EL (cell line): ENCODE results near the gene TTI1.
"Not testable (repeated sequence)": the region's sequence is repeated elsewhere in the genome, so short reads cannot be mapped to it uniquely, and the experiment has no call there.

Source experiments
- DNase-seq: peaks from one replicate; pipeline ENCODE4 v3.0.0-alpha.2; 2016

The TTI1 gene

DNA sequence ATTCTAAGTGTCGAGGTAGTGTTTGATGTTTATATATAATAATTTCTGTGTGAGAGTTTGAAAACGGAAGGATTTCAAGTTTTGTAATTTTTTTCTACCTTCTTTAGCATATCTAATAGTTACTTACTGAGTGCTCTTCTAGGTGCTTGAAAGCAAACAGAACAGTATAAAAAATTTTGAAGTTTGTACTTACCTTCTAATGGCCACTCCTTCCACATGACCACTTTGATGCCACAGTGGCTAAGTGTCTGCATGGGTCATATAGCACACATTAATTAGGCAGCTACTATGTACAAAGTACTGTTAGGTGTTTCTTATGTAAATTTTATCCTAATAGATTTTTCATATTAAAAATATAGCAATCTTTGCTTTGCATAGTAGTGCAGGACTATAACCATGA is 21.4 kb upstream of the TTI1 start:
- DNase-seq: no peak

- no peak for DNase-seq
Measured at GRCh38 chr20:38052870-38053269, 19.6 kb upstream of the TTI1 start.

DNA sequence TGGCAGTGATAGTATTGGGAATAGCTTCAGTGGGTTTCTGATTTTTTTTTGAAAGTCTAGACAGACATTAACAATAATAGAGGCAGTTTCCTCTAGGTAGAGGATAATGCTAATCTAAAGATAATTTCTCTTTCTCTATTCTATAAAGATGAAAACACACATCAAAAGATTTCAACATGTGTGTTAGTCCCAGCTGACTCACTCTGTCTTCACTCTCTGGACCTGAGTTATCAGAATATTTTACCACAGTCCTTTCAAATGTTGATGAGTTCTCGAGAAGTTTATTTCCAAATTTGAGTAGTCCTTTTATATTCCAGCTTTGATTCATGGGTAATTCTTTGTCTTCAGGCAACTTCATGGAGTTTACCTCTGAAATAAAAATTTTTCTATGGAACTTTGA is 17.4 kb upstream of the TTI1 start:
- DNase-seq: peak; percentile 21

DNA sequence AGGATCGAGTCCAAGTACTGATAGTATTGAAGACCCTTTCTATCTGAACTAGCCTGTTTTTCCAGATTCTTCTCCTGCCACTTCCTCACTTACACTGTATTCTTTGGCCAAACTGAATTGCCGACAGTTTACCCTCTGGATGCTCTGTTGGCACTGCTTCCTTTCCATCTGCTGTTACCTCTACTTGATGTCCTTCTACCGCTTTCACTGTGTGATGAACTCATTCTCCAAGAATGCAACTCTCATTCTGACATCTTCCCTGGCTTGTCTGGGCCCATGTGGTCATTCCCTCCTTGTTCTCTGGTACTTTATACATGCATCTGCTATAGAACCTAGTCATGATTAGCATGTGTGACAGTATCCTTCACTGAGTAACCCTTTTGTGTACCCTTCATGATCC is 16.5 kb upstream of the TTI1 start:
- peak; percentile 91 for DNase-seq

DNA sequence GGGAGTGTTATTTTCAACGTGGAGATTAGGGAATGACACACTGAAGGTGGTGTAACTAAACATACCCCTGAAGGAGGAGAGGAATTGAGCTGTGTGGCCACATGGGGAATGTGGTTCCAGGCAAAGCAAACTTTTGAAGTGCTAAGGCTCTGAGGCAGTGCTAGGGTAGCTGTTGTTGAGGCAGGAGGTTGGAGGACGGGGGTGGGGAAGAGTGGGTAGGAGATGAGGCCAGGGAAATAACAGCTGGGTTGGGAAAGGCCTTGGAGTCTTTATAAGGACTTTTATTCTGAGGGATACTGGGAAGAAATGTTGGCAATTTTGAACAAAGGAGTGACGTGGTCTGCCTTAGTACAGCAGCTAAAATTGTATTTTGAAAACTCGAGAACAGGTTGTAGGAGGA is 13.3 kb upstream of the TTI1 start:
- DNase-seq: no peak

- DNase-seq: no peak
Measured at GRCh38 chr20:38044685-38045084, 11.4 kb upstream of the TTI1 start.

DNA sequence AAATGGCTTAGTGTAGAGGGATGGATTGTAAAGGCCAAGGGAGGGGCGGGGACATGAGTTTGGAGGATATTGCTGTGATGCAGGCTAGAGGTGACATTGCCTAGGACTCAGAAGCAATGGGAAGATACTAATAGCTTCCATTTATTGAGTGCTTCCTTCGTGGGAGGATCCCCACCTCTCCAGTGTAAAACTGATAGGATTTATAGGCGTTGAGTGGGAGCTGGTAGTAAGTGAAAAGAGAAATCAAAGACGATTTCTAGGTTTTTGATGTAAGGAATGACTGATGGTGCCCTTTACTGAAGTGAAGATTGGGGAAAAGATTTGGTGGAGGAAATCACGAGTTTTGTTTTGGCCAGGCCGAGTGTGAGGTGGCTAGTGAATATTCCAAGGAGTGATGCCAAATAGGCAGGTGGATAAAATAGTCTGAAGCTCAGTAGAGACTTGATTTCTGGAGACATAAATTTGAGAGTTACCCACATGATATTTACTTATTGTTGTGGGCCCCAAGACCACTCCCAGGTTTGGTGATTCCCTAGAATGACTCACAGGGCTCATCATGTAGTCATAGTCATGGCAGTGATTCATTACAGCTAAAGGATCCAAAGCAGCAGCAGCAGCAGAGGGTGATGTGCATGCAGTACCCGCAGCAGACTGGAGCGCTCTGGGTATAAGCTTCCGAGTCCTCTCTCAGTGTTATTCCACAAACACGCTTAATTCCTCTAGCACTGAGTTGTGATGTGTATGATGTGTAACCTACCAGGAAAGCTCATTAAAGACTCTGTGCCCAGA is 10.4 kb upstream of the TTI1 start:
- DNase-seq: peak; percentile 92

- DNase-seq: no peak
Measured at GRCh38 chr20:38040276-38040675, 7.0 kb upstream of the TTI1 start.

- no peak for DNase-seq
Measured at GRCh38 chr20:38036366-38036765, 3.1 kb upstream of the TTI1 start.

DNA sequence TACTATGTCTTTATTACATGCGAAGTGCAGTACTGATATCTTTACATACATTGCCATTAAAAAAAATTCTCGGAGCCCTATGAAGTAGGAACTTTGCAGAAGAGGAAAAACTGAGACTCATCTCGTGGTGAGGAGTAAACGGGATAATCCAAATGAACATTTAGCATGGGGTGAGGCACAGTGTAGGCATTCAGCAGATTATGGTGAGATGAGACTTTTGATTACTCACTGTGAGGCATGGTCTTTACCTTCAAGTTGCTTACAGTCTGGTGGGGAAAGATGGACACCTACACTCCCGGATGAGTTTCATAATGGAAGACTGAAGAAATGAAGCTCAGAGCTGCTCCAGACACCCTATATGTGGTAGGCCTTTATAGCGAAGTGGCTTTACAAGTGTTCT is 1.7 kb upstream of the TTI1 start:
- peak; percentile 10 for DNase-seq

DNA sequence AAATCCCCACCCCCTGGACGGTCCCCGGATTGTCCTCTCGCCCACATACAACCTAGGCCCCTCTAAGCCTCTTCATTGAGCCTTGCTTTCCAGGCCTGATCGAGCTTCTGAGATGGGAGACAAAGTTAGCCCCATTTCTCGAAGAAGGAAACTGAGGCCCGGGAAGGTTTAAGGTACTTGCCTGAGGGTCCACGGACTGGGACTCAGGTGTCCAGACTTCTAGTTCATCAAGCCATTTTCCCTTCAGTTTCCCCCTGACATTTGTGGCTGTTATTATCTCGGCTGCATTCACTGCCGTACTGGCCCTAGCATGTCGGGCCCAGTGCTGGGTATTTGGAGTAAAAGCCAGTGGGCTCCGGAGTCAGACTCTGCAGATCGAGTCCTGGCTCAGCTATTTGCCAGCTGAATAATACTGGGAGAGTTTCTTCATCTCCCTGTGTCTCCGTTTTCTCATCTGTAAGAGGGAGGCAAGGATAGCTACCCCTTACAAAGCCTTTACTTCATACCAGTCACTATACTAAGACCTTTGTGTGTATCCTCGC is 923 bp upstream of the TTI1 start:
- no peak for DNase-seq

GRCh38 chr20:38032585-38033329 is 499 bp downstream of the TTI1 start:
- DNase-seq: no peak

- no peak for DNase-seq
Measured at GRCh38 chr20:38031957-38032356, 1.3 kb downstream of the TTI1 start.

- no peak for DNase-seq
Measured at GRCh38 chr20:38029453-38029852, 3.8 kb downstream of the TTI1 start.

GRCh38 chr20:38024496-38024895 is 8.8 kb downstream of the TTI1 start:
- DNase-seq: no peak

GRCh38 chr20:38023181-38024001 is 9.9 kb downstream of the TTI1 start:
- peak; percentile 16 for DNase-seq

DNA sequence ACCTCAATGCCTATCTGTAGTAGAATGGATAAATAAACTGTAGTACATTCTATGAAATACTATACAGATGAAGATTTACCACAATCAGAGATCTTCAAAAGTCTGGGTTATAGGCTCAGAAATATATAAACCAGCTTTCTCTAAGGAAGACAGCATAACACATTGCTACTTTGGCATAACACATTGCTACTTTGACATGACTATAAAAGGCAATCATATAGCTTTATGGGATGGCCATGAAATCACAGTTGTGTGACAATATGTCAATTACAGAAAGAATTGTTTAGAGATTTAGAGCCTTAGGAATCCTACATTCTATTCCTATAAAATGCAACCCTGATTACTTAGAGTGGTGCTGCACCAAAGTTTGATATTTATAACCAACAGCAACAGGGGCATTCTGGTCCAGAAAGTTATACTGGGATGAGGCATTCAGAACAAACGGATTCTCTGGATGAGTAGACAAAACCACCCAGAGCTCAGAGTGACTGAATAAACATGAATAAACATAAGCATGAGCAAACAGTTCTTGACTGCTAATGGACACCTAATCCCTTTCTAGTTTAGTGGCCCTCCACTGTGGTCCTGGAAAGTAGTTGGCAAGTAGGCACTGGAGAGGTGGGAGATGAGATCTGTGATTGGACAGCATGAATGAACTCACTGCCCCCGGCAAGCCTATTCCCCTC is 12.0 kb downstream of the TTI1 start:
- DNase-seq: no peak

DNA sequence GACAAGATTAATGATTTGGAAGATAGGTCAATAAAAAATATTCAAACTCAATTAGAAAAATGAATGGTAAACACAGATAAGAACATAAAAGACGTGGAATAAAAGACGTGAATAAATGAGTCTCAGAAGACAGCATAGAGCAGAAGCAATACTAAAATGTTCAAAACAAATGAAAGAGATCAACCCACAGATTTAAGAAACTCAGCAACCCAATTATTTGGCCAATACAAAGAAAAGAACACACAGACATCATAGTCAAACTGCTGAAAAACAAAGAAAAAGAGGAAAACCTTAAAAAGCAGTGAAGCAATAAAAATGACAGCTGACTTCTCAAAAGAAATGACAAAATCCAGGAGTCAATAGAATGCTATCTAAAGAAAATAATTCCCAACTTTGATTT is 14.9 kb downstream of the TTI1 start:
- DNase-seq: no peak

DNA sequence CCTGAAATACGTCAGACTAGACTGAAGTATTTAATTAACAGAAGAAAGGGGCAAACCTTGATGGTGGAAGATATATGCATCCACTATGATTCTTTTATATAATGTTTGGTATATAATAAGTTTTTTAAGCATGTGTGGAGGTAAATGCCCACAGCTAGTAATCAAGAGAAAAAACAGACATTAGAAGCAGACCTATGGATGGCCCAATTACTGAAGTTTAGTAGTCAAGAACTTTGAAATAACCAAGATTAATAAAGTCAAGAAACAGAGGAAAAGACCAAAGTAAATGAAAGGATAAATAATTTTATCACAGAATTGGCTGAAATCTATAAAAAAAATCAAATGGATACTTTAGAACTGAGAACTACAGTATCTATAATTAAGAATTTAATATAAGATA is 15.3 kb downstream of the TTI1 start:
- no peak for DNase-seq

DNA sequence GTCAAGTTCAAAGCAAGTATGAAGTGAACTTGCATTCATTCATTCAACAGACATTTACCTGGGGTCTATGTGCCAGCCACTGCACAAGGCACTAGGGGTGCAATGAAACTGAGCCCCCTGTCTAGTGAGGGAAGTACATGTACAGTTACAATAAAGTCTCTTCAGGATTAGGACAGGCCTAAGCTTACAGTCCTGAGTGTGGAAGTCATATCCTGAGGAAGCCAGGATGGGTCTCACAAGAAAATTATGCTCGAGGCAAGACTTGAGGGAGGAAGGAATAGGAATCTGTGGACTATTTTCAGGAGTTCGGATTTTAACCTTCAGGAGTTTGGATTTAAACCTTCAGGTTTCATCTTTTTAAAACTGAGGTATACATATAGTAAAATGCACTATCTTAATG is 19.4 kb downstream of the TTI1 start:
- no peak for DNase-seq

- DNase-seq: no peak
Measured at GRCh38 chr20:38012332-38012731, 20.9 kb downstream of the TTI1 start.

- DNase-seq: no peak
Measured at GRCh38 chr20:38011696-38012095, 21.6 kb downstream of the TTI1 start.

DNA sequence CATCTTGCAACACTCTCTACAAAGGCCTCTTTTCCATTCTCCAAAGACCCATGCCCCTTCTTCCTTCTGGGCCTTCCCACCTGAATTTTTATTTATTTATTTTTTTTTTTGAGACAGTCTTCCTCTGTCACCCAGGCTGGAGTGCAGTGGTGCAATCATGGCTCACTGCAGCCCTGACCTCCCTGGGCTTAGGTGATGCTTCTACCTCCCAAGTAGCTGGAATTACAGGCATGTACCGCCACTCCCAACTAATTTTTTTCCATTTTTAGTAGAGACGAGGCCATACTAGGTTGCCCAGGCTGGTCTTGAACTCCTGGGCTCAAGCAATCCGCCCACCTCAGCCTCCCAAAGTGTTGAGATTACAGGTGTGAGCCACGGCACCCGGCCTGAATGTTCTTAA is 23.8 kb downstream of the TTI1 start:
- not testable (repeated sequence) for DNase-seq
